ENCODE results near the gene SATB2.

DNA sequence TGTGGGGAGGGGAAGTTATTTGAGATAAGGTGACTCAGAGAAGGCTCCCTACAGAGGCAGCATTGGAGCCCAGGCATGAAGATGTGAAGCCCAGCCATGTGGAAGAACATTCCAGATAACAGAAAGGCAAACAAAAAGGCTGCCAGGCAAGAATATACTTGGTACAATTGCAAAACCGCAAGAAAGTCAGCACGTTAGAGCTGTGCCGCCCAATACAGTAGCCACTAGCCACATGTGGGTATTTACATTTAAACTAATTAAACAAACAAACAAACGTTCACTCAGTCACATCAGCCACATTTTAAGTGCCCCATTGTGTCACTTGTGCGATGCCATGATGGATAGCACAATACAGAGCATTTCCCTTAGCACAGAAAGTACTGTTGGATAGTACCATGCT, 179.6 kb downstream of the SATB2 start:
- TF ChIP-seq, protein P1, sequence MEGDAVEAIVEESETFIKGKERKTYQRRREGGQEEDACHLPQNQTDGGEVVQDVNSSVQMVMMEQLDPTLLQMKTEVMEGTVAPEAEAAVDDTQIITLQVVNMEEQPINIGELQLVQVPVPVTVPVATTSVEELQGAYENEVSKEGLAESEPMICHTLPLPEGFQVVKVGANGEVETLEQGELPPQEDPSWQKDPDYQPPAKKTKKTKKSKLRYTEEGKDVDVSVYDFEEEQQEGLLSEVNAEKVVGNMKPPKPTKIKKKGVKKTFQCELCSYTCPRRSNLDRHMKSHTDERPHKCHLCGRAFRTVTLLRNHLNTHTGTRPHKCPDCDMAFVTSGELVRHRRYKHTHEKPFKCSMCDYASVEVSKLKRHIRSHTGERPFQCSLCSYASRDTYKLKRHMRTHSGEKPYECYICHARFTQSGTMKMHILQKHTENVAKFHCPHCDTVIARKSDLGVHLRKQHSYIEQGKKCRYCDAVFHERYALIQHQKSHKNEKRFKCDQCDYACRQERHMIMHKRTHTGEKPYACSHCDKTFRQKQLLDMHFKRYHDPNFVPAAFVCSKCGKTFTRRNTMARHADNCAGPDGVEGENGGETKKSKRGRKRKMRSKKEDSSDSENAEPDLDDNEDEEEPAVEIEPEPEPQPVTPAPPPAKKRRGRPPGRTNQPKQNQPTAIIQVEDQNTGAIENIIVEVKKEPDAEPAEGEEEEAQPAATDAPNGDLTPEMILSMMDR (conservative IDR thresholded peaks at IDR 0.05) = no peak
- TF ChIP-seq ZFX (IDR thresholded peaks at IDR 0.05) = no peak

Measured in C4-2B (cell line).